Measurements from ENCODE around the gene STXBP3. TPM values are rescaled to one million over a fixed set of nuclear protein-coding genes. Genes with fewer than 3 reads are reported as not detected.

STXBP3 gene
- total and polyA plus RNA-seq, 2 of the 8 experiments (the other 6 are each of a cell fraction or from before 2014, with no cell fraction given) = 6.0 to 38.5 TPM

- H3K4me2 ChIP-seq (ENCODE audit: insufficient read depth in 1 of 2, low read depth in 2 of 2, low read length in 2 of 2) = no peak overlapping the region
- no peak overlapping the region for H3K18ac ChIP-seq (ENCODE audit: extremely low read depth, low read length)
- H3K79me1 ChIP-seq (ENCODE audit: low read depth, low read length) = no peaks in the 10 kb centered on the region
- H2BK15ac ChIP-seq (ENCODE audit: low read length) = no peak overlapping the region
- no peaks in the 10 kb centered on the region for H3K27me3 ChIP-seq (replicated peaks in 1 of 4; ENCODE audit: control insufficient read depth in 3 of 4, extremely low read depth in 1 of 4, insufficient read depth in 3 of 4, low read length in 3 of 4)
- CTCF ChIA-PET (ENCODE audit: partially characterized antibody) = interaction anchor here (1.0 kb wide), 1 partner anchor 15 kb away, joined by 3 read pairs; no protein-coding TSS in a partner anchor
- no peak overlapping the region for H2BK20ac ChIP-seq (ENCODE audit: low read length)
- no peak overlapping the region for H3K14ac ChIP-seq (ENCODE audit: insufficient read length)
- H3K9me3 ChIP-seq (ENCODE audit: insufficient read depth in 2 of 2, low read depth in 1 of 2, low read length in 1 of 2) = no peaks in the 10 kb centered on the region
- 88% methylated on average over 3 of the region's 3 CpGs; no CpG with 5 or more reads in 1 of the 2 experiments for WGBS, 2 experiments (ENCODE audit: extremely low coverage in 1 of 2, insufficient coverage in 1 of 2, insufficient read length in 1 of 2, insufficient replicate concordance in 2 of 2, low coverage in 1 of 2, low lambda C conversion rate in 2 of 2, missing lambda C conversion rate in 1 of 2)
- H2BK120ac ChIP-seq (replicated peaks; ENCODE audit: low read depth, low read length) = no peak overlapping the region
- POLR2A ChIA-PET (ENCODE audit: partially characterized antibody) = interaction anchor here (0.6 kb wide), 1 partner anchor 109 kb away, joined by 3 read pairs; no protein-coding TSS in a partner anchor
- H3K4ac ChIP-seq (replicated peaks; ENCODE audit: insufficient read length, low read depth, low read length) = no peak overlapping the region
- no peak overlapping the region for H3K23ac ChIP-seq (ENCODE audit: insufficient read length)
- no peak overlapping the region for H2BK5ac ChIP-seq (ENCODE audit: low read depth, low read length)
- DNase-seq (ENCODE audit: low read depth in 1 of 2, low spot score in 2 of 2) (no peak), FAIRE-seq (no peak)
- H4K8ac ChIP-seq (ENCODE audit: extremely low read depth, insufficient read depth, low read length) = no peak overlapping the region
- H3K4me1 ChIP-seq (replicated peaks in 1 of 4; ENCODE audit: control insufficient read depth in 3 of 4, insufficient read depth in 4 of 4, low read length in 3 of 4) = peaks cover 0 to 14% (median under 1%) of the 10 kb centered on the region in 4 experiments; a peak in 4 of 7 replicates
- peaks cover 0 to 7% (median 1%) of the 10 kb centered on the region in 4 experiments; a peak in 3 of 8 replicates for H3K36me3 ChIP-seq (ENCODE audit: control insufficient read depth in 2 of 4, insufficient read depth in 4 of 4, low read length in 3 of 4)
- H3K4me3 ChIP-seq (ENCODE audit: extremely low read depth in 1 of 4, insufficient read depth in 2 of 4, low read depth in 3 of 4, low read length in 4 of 4) = no peak overlapping the region
- H2BK12ac ChIP-seq (ENCODE audit: low read depth, low read length) = no peak overlapping the region
- H2AFZ ChIP-seq (ENCODE audit: low read length) = no peak overlapping the region
- no peaks in the 10 kb centered on the region for H3K23me2 ChIP-seq (ENCODE audit: low read depth, low read length)
- no peak overlapping the region for H2AK5ac ChIP-seq (ENCODE audit: low read depth, low read length)
- H3K79me2 ChIP-seq (ENCODE audit: control insufficient read depth in 1 of 2, insufficient read depth in 2 of 2, low read length in 2 of 2) = no peaks in the 10 kb centered on the region
- H4K5ac ChIP-seq (ENCODE audit: insufficient read length, low read depth, low read length) = no peak overlapping the region
- H3K27ac ChIP-seq (ENCODE audit: low read depth, low read length) = no peak overlapping the region
- no peaks in the 10 kb centered on the region for H4K20me1 ChIP-seq (replicated peaks in 1 of 2; ENCODE audit: control insufficient read depth in 1 of 2, insufficient read depth in 2 of 2, low read length in 2 of 2)
- H3K9ac ChIP-seq (replicated peaks in 1 of 4; ENCODE audit: extremely low read depth in 1 of 4, low read depth in 3 of 4, low read length in 3 of 4) = no peak overlapping the region
- no peak for TF ChIP-seq SAP30 (IDR thresholded peaks at IDR 0.05; ENCODE audit: insufficient read depth, insufficient replicate concordance, low read length)
- H4K91ac ChIP-seq (replicated peaks; ENCODE audit: insufficient read length, low read length) = no peak overlapping the region
- H3K56ac ChIP-seq (replicated peaks; ENCODE audit: insufficient read length, low read depth, low read length) = no peak overlapping the region
Measured at GRCh38 chr1:108811611-108812010, 65.1 kb downstream of the STXBP3 start.
